Calu3 (cell line): Measurements from ENCODE around the gene TSPAN32. TPM values are rescaled to one million over a fixed set of nuclear protein-coding genes. Genes with fewer than 3 reads are reported as not detected.

ENCODE experiments used
- BruUV-seq: library from RNA; stranded (reverse); fragments of 400-500 nt; replicated peaks from 2 replicates; lab custom pipeline; 2021; lab: Mats Ljungman, UMichigan
- CTCF ChIA-PET: fragments of 300-600 bp; sonication (Branson Sonifier 250); formaldehyde crosslinking; loops from one replicate; lab custom pipeline; 2022; ENCODE audit warnings: antibody characterized with exemption; lab: Charles Lee
- DNase-seq: peaks from one replicate; pipeline ENCODE4 v3.0.0; 2022
- H3K27ac Mint-ChIP-seq: one replicate; pipeline ENCODE4 v1.8.0; 2022; ENCODE audit warnings: mixed read lengths; ENCODE audit not compliant: unreplicated experiment
- H3K27me3 Mint-ChIP-seq: one replicate; pipeline ENCODE4 v1.8.0; 2022; ENCODE audit warnings: mixed read lengths; ENCODE audit not compliant: unreplicated experiment
- H3K36me3 Mint-ChIP-seq: one replicate; pipeline ENCODE4 v1.8.0; 2022; ENCODE audit warnings: mild to moderate bottlenecking, moderate library complexity, mixed read lengths; ENCODE audit not compliant: insufficient read depth, unreplicated experiment
- H3K4me1 Mint-ChIP-seq: one replicate; pipeline ENCODE4 v1.8.0; 2022; ENCODE audit warnings: mild to moderate bottlenecking, low read depth, mixed read lengths; ENCODE audit not compliant: unreplicated experiment
- H3K4me3 Mint-ChIP-seq: one replicate; pipeline ENCODE4 v1.8.0; 2022; ENCODE audit warnings: mild to moderate bottlenecking, low read depth, moderate library complexity, mixed read lengths; ENCODE audit not compliant: unreplicated experiment
- H3K9me3 Mint-ChIP-seq: one replicate; pipeline ENCODE4 v1.8.0; 2022; ENCODE audit warnings: low read depth, mixed read lengths; ENCODE audit not compliant: unreplicated experiment
- CTCF ChIP-seq: fragments of 200-600 bp; IDR thresholded peaks from one replicate; pipeline ENCODE4 v1.8.0; 2022; ENCODE audit warnings: antibody characterized with exemption; ENCODE audit not compliant: unreplicated experiment
- intact Hi-C: fragments of 100-400 bp; cut with micrococcal nuclease; formaldehyde crosslinking; loops from one replicate; pipeline ENCODE4 v1.10.0; 2022; ENCODE audit not compliant: unreplicated experiment
- total RNA-seq: library from RNA; stranded (reverse); gene quantifications from 2 replicates; pipeline ENCODE4 v1.2.3, GENCODE V29; 2022

Gene TSPAN32
- total RNA-seq, 1 experiment from 2014 or later = not detected

DNA sequence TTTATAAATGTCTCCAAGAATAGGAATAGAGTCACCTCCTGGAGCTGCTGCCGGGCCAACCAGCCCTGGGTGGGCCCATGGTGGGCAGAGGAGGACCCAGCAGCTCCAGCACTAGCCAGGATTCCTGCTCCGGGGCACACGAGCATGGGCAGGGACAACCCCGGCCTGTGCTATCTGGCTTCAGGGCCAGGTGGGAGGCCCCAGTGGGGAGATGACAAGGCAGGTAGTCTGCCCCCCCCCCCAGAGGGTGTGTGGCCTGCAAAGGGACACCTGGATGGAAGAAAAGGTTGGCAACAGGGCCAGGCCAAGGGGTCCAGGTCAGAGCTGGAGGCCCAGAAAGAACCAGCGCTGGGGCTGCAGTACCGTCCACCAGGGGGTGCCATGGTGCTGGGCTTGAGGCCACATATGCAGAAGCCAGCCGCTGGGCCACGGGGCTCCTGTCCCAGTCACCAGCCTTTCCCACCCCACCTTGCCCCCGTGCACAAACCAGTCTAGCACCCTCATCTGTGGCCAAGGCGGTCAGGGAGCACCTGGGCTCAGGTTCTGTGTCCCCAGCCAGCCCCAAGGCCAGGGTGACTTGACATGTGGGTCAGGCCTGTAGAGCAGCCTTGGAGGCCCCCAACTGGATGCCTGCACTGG, 3.4 kb downstream of the TSPAN32 start:
- CTCF ChIA-PET = interaction anchor here (0.6 to 4.6 kb wide), 14 partner anchors 9 to 509 kb away, joined by 3 to 97 read pairs (median 4); partner anchors contain the start of genes CD81 and TSSC4
- no peak overlapping the region for H3K4me3 Mint-ChIP-seq
- no TSS peak for BruUV-seq

GRCh38 chr11:2305788-2306451, 4.1 kb downstream of the TSPAN32 start:
- CTCF ChIA-PET = interaction anchor here (0.6 to 4.6 kb wide), 8 partner anchors 10 to 510 kb away, joined by 3 to 97 read pairs (median 6); partner anchors contain the start of genes CD81 and TSSC4
- H3K27me3 Mint-ChIP-seq = peaks cover 35% of the 10 kb centered on the region
- H3K9me3 Mint-ChIP-seq = no peaks in the 10 kb centered on the region
- no peaks in the 10 kb centered on the region for H3K4me1 Mint-ChIP-seq
- BruUV-seq = no TSS peak
- no peak overlapping the region for H3K27ac Mint-ChIP-seq
- intact Hi-C loops = loop anchor here (1.0 kb wide), 1 partner anchor 113 kb away; no protein-coding TSS in a partner anchor
- no peak overlapping the region for H3K4me3 Mint-ChIP-seq
- no peaks in the 10 kb centered on the region for H3K36me3 Mint-ChIP-seq
- DNase-seq = no peak
- no peak for TF ChIP-seq CTCF

More for the DNA sequence above, 3.4 kb downstream of the TSPAN32 start:
- Mint-ChIP-seq H3K27me3 (peaks cover 35% of the 10 kb centered on the region), H3K27ac (no peak overlapping the region), H3K4me1 (no peaks in the 10 kb centered on the region), H3K36me3 (no peaks in the 10 kb centered on the region), H3K9me3 (no peaks in the 10 kb centered on the region)
- peak; percentile 79 for TF ChIP-seq CTCF
- DNase-seq = peak; percentile 90
- intact Hi-C loops = loop anchor here (1.0 kb wide), 1 partner anchor 114 kb away; no protein-coding TSS in a partner anchor

- H3K27ac Mint-ChIP-seq = no peak overlapping the region
- no peak for TF ChIP-seq CTCF
- no peaks in the 10 kb centered on the region for H3K36me3 Mint-ChIP-seq
- no peak overlapping the region for H3K4me3 Mint-ChIP-seq
- CTCF ChIA-PET = interaction anchor here (1.6 to 4.6 kb wide), 2 partner anchors 69 to 113 kb away, joined by 6 to 97 read pairs; no protein-coding TSS in a partner anchor
- intact Hi-C loops = no loop called here
- DNase-seq = no peak
- no TSS peak for BruUV-seq
- H3K9me3 Mint-ChIP-seq = no peaks in the 10 kb centered on the region
- H3K27me3 Mint-ChIP-seq = peaks cover 30% of the 10 kb centered on the region
- H3K4me1 Mint-ChIP-seq = no peaks in the 10 kb centered on the region
Measured at GRCh38 chr11:2306452-2306823, 4.6 kb downstream of the TSPAN32 start.

GRCh38 chr11:2306877-2307500, 5.2 kb downstream of the TSPAN32 start:
- Mint-ChIP-seq H3K4me1 (no peaks in the 10 kb centered on the region), H3K27ac (no peak overlapping the region), H3K36me3 (no peaks in the 10 kb centered on the region), H3K9me3 (no peaks in the 10 kb centered on the region), H3K4me3 (no peak overlapping the region), H3K27me3 (peaks cover 25% of the 10 kb centered on the region)
- no peak for TF ChIP-seq CTCF
- intact Hi-C loops = no loop called here
- CTCF ChIA-PET = interaction anchor here (0.5 to 4.6 kb wide), 2 partner anchors 81 to 113 kb away, joined by 3 to 97 read pairs; no protein-coding TSS in a partner anchor
- DNase-seq = no peak
- BruUV-seq = no TSS peak
